Glomerular visceral epithelial cell (primary cell): ENCODE data around the gene MTMR2.
"Not testable (repeated sequence)": the region's sequence is repeated elsewhere in the genome, so short reads cannot be mapped to it uniquely, and the experiment has no call there.

ENCODE experiments used
- DNase-seq: peaks from one replicate; pipeline ENCODE4 v3.0.0-alpha.2; 2016; ENCODE audit errors: extremely low spot score

Gene MTMR2

GRCh38 chr11:95816037-95816436 is 107.9 kb downstream of the MTMR2 start:
- no peak for DNase-seq

GRCh38 chr11:95811052-95811451 is 112.9 kb downstream of the MTMR2 start:
- not testable (repeated sequence) for DNase-seq

- not testable (repeated sequence) for DNase-seq
Observed at GRCh38 chr11:95806464-95806863, 117.4 kb downstream of the MTMR2 start.

- DNase-seq = no peak
Observed at GRCh38 chr11:95805869-95806268, 118.0 kb downstream of the MTMR2 start.

- no peak for DNase-seq
Observed at GRCh38 chr11:95803973-95804372, 119.9 kb downstream of the MTMR2 start.

- DNase-seq = no peak
Observed at GRCh38 chr11:95802806-95803205, 121.1 kb downstream of the MTMR2 start.

- DNase-seq = no peak
Observed at GRCh38 chr11:95800438-95800837, 123.5 kb downstream of the MTMR2 start.

GRCh38 chr11:95799546-95799945 is 124.4 kb downstream of the MTMR2 start:
- DNase-seq = no peak

- DNase-seq = no peak
Observed at GRCh38 chr11:95796501-95796900, 127.4 kb downstream of the MTMR2 start.

- no peak for DNase-seq
Observed at GRCh38 chr11:95795627-95796295, 128.1 kb downstream of the MTMR2 start.

GRCh38 chr11:95794086-95794485 is 129.8 kb downstream of the MTMR2 start:
- no peak for DNase-seq

- DNase-seq = no peak
Observed at GRCh38 chr11:95793116-95793515, 130.8 kb downstream of the MTMR2 start.

GRCh38 chr11:95792700-95793099 is 131.2 kb downstream of the MTMR2 start:
- no peak for DNase-seq

GRCh38 chr11:95792200-95792599 is 131.7 kb downstream of the MTMR2 start:
- no peak for DNase-seq

- DNase-seq = peak; percentile 2
Observed at GRCh38 chr11:95791709-95792033, 132.2 kb downstream of the MTMR2 start.

- peak; percentile 66 for DNase-seq
Observed at GRCh38 chr11:95790933-95791708, 132.8 kb downstream of the MTMR2 start.

GRCh38 chr11:95790123-95790932 is 133.6 kb downstream of the MTMR2 start, which contains the start of gene CEP57:
Gene CEP57, plus strand, starts transcription at chr11:95790498. Its CDS starts 201 bp downstream, at chr11:95790699.
- DNase-seq = peak; percentile 96

- peak; percentile 98 for DNase-seq
Observed at GRCh38 chr11:95789506-95790122, 134.3 kb downstream of the MTMR2 start, which contains the start of gene FAM76B. Gene FAM76B, minus strand, starts transcription at chr11:95789782. Its CDS starts 304 bp downstream, at chr11:95789478.

- DNase-seq = peak; percentile 46
Observed at GRCh38 chr11:95788921-95789505, 134.9 kb downstream of the MTMR2 start.
